GM21737 (cell line): ENCODE measurements around the gene SH3PXD2A.

Source experiments
- ATAC-seq: cut with Tn5 transposase; IDR thresholded peaks from one replicate; pipeline ENCODE4 v1.9.1; 2021; ENCODE audit warnings: mild to moderate bottlenecking, moderate library complexity; ENCODE audit not compliant: unreplicated experiment

The SH3PXD2A gene

GRCh38 chr10:103552856-103553742, 302.3 kb downstream of the SH3PXD2A start:
- no peak for ATAC-seq

GRCh38 chr10:103551619-103552602, 303.5 kb downstream of the SH3PXD2A start:
- no peak for ATAC-seq

- ATAC-seq = no peak
These were observed 305.1 kb downstream of the SH3PXD2A start for GRCh38 chr10:103550229-103550628.

GRCh38 chr10:103549349-103549685, 306.1 kb downstream of the SH3PXD2A start:
- no peak for ATAC-seq

- no peak for ATAC-seq
These were observed 306.6 kb downstream of the SH3PXD2A start for GRCh38 chr10:103548581-103549348.

- ATAC-seq = no peak
These were observed 307.4 kb downstream of the SH3PXD2A start for GRCh38 chr10:103548006-103548405.

GRCh38 chr10:103547391-103547946, 307.9 kb downstream of the SH3PXD2A start:
- no peak for ATAC-seq

- ATAC-seq = no peak
These were observed 309.0 kb downstream of the SH3PXD2A start for GRCh38 chr10:103546401-103546800.

- ATAC-seq = no peak
These were observed 309.6 kb downstream of the SH3PXD2A start for GRCh38 chr10:103545771-103546281.

GRCh38 chr10:103545366-103545765, 310.0 kb downstream of the SH3PXD2A start:
- ATAC-seq = no peak

GRCh38 chr10:103544657-103545310, 310.6 kb downstream of the SH3PXD2A start:
- ATAC-seq = no peak
